NCI-H1105 (cell line): ENCODE results near the gene PLET1.
"Not testable (repeated sequence)": the region's sequence is repeated elsewhere in the genome, so short reads cannot be mapped to it uniquely, and the experiment has no call there.

Experiments used
- DNase-seq: peaks from one replicate; lab custom pipeline; 2025; lab: John Stamatoyannopoulos, UW

The PLET1 gene

DNA sequence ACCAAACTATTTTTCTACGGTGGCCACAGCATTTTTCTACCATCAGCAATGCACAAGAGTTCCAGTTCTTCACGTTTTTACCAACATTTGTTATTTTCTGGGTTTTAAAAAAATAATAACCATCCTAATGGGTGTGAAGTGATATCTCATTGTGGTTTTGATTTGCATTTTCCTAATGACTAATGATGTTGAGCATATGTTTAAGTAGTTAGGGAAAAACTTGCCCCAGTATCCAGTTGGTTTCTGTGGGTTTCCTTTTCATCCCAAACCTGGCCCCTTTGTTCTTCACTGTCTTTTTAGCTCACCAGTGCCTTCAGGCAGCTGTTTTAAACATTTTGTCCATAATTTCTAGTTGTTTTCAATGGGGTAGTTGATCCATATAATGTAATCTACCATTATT is 49.1 kb downstream of the PLET1 start:
- DNase-seq: no peak

DNA sequence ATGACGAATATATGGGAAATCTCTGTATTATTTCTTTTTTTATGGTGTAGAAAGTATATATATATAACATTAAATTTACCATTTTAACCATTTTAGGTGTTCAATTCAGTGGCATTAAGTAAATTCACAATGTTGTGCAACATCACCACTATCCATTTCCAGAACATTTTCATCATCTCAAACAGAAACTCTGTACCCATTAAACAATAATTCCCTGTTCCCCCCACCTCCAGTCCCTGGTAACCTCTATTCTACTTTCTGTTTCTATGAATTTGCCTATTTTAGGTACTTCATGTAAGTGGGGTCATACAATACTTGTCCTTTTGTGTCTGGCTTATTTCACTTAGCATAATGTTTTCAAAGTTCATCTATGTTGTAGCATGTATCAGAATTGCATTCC is 49.8 kb downstream of the PLET1 start:
- no peak for DNase-seq

GRCh38 chr11:112206071-112206470 is 54.6 kb downstream of the PLET1 start:
- DNase-seq: no peak

DNA sequence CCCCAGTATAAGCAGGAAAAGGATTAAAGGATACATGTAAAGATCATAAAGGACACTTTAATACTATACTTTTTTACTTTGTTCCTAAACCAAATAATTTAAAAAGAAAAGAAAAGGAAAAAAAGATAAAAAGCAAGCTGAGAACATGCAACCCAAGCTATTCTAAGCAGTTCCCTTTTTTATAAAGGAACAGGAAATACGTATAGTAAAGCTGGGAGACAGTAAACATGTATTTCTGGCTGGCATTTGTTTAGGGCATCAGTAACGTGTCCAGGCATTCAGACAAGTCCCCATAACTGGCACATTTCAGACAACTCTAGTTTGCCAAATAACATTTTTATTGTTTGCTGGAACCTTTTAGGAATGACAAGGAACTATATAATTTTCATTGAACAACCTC is 60.4 kb downstream of the PLET1 start:
- no peak for DNase-seq

DNA sequence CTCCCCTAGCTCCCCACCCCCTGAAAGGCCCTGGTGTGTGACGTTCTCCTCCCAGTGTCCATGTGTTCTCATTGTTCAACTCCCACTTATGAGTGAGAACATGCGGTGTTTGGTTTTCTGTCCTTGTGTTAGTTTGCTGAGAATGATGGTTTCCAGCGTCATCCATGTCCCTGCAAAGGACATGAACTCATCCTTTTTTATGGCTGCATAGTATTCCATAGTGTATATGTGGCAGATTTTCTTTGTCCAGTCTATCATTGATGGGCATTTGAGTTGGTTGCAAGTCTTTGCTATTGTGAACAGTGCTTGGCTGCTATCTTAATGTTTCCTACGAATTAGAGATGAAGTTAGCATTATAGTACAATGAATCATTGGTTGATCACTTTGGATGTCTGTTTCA is 61.6 kb downstream of the PLET1 start:
- not testable (repeated sequence) for DNase-seq
